ENCODE results near the gene SGO2. TPM values are rescaled to one million over a fixed set of nuclear protein-coding genes. Genes with fewer than 3 reads are reported as not detected.
A peak's percentile ranks its signal among the peaks of the same experiment; 100 is the strongest.

Gene SGO2, protein sequence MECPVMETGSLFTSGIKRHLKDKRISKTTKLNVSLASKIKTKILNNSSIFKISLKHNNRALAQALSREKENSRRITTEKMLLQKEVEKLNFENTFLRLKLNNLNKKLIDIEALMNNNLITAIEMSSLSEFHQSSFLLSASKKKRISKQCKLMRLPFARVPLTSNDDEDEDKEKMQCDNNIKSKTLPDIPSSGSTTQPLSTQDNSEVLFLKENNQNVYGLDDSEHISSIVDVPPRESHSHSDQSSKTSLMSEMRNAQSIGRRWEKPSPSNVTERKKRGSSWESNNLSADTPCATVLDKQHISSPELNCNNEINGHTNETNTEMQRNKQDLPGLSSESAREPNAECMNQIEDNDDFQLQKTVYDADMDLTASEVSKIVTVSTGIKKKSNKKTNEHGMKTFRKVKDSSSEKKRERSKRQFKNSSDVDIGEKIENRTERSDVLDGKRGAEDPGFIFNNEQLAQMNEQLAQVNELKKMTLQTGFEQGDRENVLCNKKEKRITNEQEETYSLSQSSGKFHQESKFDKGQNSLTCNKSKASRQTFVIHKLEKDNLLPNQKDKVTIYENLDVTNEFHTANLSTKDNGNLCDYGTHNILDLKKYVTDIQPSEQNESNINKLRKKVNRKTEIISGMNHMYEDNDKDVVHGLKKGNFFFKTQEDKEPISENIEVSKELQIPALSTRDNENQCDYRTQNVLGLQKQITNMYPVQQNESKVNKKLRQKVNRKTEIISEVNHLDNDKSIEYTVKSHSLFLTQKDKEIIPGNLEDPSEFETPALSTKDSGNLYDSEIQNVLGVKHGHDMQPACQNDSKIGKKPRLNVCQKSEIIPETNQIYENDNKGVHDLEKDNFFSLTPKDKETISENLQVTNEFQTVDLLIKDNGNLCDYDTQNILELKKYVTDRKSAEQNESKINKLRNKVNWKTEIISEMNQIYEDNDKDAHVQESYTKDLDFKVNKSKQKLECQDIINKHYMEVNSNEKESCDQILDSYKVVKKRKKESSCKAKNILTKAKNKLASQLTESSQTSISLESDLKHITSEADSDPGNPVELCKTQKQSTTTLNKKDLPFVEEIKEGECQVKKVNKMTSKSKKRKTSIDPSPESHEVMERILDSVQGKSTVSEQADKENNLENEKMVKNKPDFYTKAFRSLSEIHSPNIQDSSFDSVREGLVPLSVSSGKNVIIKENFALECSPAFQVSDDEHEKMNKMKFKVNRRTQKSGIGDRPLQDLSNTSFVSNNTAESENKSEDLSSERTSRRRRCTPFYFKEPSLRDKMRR
- 0.96 TPM for total RNA-seq

DNA sequence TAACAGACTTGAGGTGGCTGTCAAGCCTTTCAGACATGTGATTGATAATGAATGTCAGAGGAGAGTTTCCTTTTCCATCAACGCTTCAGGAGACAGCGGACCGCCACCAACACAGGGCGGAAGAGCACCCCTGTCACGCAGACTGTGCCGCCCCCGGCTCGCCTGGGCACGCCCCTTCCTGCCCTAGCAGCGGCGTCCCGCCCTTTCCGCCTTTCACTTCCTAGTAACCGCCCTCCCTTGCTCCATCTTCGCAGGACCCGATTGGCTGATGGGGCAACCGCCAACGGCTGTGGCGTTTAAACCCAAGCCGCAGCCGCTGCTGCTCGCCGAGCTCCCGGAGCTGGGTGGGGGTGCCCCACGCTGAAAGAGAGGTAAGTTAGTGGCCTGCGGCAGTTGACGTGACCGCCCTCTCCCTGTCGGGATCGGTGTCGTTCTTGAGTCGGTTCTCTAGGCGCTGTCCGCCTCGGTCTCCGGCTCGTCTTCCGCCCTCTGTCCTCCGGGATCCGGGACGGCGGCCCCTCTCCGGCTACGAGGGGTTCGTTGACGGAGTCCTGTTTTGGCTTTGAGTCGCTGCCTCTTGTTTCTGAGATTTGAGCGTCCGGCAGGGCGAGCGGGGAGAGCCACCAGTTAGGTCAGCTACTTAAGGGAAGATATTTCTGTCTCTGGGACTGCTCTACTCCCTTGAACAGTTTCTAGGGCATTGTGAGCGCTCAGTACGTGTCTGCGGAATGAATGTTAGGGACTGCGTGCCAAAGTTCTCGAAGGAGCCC, at the start of gene SGO2:
Gene SGO2 (plus strand): TSS at position 326 of the 770 bp plus-strand sequence. CDS start 6,769 bp downstream, outside the sequence.
- intact Hi-C loops (cut with DNase I), result loop anchor here (1.0 to 10.0 kb wide), 4 partner anchors 15 to 615 kb away; partner anchors contain the start of genes C2orf69, CLK1 and KCTD18
- TF ChIP-seq, protein P1, sequence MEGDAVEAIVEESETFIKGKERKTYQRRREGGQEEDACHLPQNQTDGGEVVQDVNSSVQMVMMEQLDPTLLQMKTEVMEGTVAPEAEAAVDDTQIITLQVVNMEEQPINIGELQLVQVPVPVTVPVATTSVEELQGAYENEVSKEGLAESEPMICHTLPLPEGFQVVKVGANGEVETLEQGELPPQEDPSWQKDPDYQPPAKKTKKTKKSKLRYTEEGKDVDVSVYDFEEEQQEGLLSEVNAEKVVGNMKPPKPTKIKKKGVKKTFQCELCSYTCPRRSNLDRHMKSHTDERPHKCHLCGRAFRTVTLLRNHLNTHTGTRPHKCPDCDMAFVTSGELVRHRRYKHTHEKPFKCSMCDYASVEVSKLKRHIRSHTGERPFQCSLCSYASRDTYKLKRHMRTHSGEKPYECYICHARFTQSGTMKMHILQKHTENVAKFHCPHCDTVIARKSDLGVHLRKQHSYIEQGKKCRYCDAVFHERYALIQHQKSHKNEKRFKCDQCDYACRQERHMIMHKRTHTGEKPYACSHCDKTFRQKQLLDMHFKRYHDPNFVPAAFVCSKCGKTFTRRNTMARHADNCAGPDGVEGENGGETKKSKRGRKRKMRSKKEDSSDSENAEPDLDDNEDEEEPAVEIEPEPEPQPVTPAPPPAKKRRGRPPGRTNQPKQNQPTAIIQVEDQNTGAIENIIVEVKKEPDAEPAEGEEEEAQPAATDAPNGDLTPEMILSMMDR (IDR thresholded peaks at IDR 0.05), result no peak
- no peak within 1 kb of the TSS for H3K27ac ChIP-seq

DNA sequence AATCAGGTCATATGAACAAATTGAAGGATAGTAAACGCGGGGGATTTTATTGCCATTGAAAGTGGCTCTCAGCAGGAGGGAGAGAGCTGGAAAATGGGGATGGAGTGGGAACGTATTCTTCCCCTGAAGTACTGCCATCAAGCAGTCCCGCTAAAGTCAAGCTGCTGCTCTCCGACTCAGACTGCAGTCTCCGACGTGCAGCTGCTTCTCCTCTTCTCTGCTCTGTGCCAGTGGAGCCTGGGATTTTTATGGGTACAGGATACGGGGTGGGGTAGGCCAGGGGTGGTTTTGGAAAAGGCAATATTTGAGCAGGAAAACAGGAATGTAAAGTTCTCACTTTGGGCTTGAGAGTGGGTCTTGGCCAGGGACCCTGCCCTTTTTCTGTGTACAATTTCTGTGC, 49.2 kb upstream of the SGO2 start:
- H3K27ac ChIP-seq, result no peak overlapping the region
- intact Hi-C loops (cut with DNase I), result no loop called here
- H3K4me3 ChIP-seq, result no peak overlapping the region
- no peak for DNase-seq (ENCODE audit: low spot score in 2 of 2)
- TF ChIP-seq, protein P1 (IDR thresholded peaks at IDR 0.05), result no peak
- H3K9me3 ChIP-seq, result no peaks in the 10 kb centered on the region
- no peaks in the 10 kb centered on the region for H3K27me3 ChIP-seq
- peaks cover 27 to 53% of the 10 kb centered on the region in 2 donors for H3K36me3 ChIP-seq
- no peaks in the 10 kb centered on the region for H3K4me1 ChIP-seq

More for the DNA sequence above, at the start of gene SGO2:
- Histone ChIP-seq H3K36me3 (no peaks in the 10 kb centered on the region), H3K9me3 (no peaks in the 10 kb centered on the region), H3K4me3 (peak within 1 kb of the TSS; percentile 63 to 69), H3K27me3 (no peaks in the 10 kb centered on the region), H3K4me1 (peaks cover 0 to 6% of the 10 kb centered on the region in 2 donors)
- peak; percentile 70 to 97 for DNase-seq (ENCODE audit: low spot score in 2 of 2)

DNA sequence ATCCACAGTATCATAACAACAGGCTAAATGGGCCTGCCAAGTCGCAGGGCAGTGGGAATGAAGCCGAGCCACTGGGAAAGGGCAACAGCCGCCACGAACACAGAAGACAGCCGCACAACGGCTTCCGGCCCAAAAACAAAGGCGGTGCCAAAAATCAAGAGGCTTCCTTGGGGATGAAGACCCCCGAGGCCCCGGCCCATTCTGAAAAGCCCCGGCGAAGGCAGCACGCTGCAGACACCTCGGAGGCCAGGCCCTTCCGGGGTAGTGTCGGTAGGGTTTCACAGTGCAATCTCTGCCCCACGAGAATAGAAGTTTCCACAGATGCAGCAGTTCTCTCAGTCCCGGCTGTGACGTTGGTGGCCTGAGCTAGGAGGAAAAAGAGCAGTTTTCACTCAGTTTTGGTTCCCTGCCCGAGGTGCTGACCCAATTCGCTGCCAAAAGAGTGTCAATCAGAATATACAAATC, 48.3 kb upstream of the SGO2 start:
- H3K27me3 ChIP-seq, result no peaks in the 10 kb centered on the region
- DNase-seq (ENCODE audit: low spot score in 2 of 2), result no peak
- intact Hi-C loops (cut with DNase I), result no loop called here
- H3K36me3 ChIP-seq, result peaks cover 26 to 44% of the 10 kb centered on the region in 2 donors
- no peak overlapping the region for H3K4me3 ChIP-seq
- H3K4me1 ChIP-seq, result no peaks in the 10 kb centered on the region
- TF ChIP-seq, protein P1 (IDR thresholded peaks at IDR 0.05), result no peak
- H3K9me3 ChIP-seq, result no peaks in the 10 kb centered on the region
- H3K27ac ChIP-seq, result no peak overlapping the region

DNA sequence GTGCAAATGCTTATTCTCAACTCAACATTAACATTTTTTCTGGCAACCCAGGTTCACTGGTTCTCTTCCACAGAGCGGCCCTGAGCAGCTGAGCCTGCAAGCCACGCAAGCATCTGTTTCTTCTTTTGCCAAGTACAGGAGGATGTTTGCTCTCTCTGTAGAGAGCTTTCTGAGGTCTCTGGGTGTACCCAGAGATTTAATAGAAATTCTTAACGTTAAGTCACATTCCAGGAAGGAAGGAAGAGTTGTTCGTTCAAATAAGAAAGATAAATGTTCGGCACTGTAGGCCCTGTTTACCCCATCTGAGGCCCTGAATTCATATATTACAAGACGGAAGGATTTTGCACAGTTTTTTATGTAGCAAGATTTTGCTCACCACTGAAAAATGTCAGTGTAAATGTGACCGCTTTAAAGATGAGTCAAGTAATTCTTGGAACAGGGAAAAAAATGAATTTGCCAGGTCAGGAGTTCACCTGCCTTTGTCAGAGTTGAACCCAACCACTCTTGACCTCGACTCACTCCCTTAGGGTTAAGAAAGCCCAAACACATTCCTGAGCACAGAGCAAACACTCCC, 46.2 kb upstream of the SGO2 start:
- H3K4me1 ChIP-seq, result no peaks in the 10 kb centered on the region
- peaks cover 17 to 30% of the 10 kb centered on the region in 2 donors for H3K36me3 ChIP-seq
- DNase-seq (ENCODE audit: low spot score in 2 of 2), result no peak
- H3K4me3 ChIP-seq, result no peak overlapping the region
- TF ChIP-seq, protein P1 (IDR thresholded peaks at IDR 0.05), result no peak
- no peaks in the 10 kb centered on the region for H3K27me3 ChIP-seq
- intact Hi-C loops (cut with DNase I), result loop anchor here (2.0 kb wide), 1 partner anchor 499 kb away; no protein-coding TSS in a partner anchor
- H3K27ac ChIP-seq, result no peak overlapping the region
- H3K9me3 ChIP-seq, result no peaks in the 10 kb centered on the region
